Esophagus squamous epithelium (tissue), 5 donors: ENCODE data around the gene SUPT3H. TPM values are rescaled to one million over a fixed set of nuclear protein-coding genes. Genes with fewer than 3 reads are reported as not detected.

Experiments used
- DNase-seq: peaks from one replicate; lab custom pipeline; 2025; lab: John Stamatoyannopoulos, UW
- H3K27ac ChIP-seq, 4 donors: fragments of 200-600 bp; sonication (generic); one replicate each; pipeline ENCODE4 v1.5.1; 2016 to 2019; ENCODE audit warnings: mild to moderate bottlenecking in 1 of 4
- H3K27me3 ChIP-seq, 4 donors: fragments of 200-600 bp; sonication (generic); 1 replicate in 3 of 4; 2 replicates in 1 of 4; pipeline versions ENCODE4 v1.5.1 to v1.6.0; 2017 to 2021; ENCODE audit warnings: antibody characterized with exemption in 1 of 4
- H3K36me3 ChIP-seq, 3 donors: fragments of 200-600 bp; sonication (generic); one replicate each; pipeline ENCODE4 v1.5.1; 2016 to 2019
- H3K4me1 ChIP-seq, 3 donors: fragments of 200-600 bp; sonication (generic); one replicate each; pipeline ENCODE4 v1.5.1; 2017 to 2019
- H3K4me3 ChIP-seq, 4 donors: fragments of 200-600 bp; sonication (generic); 1 replicate in 3 of 4; 2 replicates in 1 of 4; pipeline ENCODE4 v1.5.1; 2016 to 2019; ENCODE audit warnings: mild to moderate bottlenecking in 2 of 4, moderate library complexity in 1 of 4
- H3K9me3 ChIP-seq, 3 donors: fragments of 200-600 bp; sonication (generic); one replicate each; pipeline ENCODE4 v1.5.1; 2016 to 2019
- POLR2A ChIP-seq, 4 donors: fragments of 450-650 bp; IDR thresholded peaks; one replicate each; pipeline ENCODE4 v1.6.1; 2017; ENCODE audit warnings: antibody characterized with exemption in 4 of 4, mild to moderate bottlenecking in 4 of 4, moderate library complexity in 3 of 4
- WGBS, 2 donors: methylation state at CpG; one replicate each; pipeline ENCODE4 v1.1.5; 2018; 5-methylcytosine and 5-hydroxymethylcytosine counted together
- intact Hi-C: fragments of 100-400 bp; cut with DNase I; formaldehyde crosslinking; loops from one replicate; pipeline ENCODE4 v1.15.0; 2022
- total RNA-seq, 4 donors: library from RNA; depleted of rRNA; stranded (reverse); fragments of >200 nt; gene quantifications; one replicate each; pipeline ENCODE4 v1.1.0, GENCODE V29; 2016
- TF ChIP-seq, protein P1 (sequence below), 6 experiments: fragments of 450-650 bp in 4 of 6; fragments of 200-600 bp in 2 of 6; sonication (generic) in 2 of 6; IDR thresholded peaks; one replicate each; pipeline ENCODE4 v1.5.1; 2016 to 2019; ENCODE audit warnings: antibody characterized with exemption in 6 of 6, mild to moderate bottlenecking in 4 of 6, moderate library complexity in 4 of 6
- donor health status: DM: yes; HTN: yes; CAD: no.

The SUPT3H gene
- total RNA-seq, 4 donors from 2014 or later: 3.6 to 10.9 (median 5.3) TPM

GRCh38 chr6:45192556-45192955 lies 185.2 kb downstream of the SUPT3H start:
- Histone ChIP-seq H3K4me1 (no peaks in the 10 kb centered on the region), H3K9me3 (no peaks in the 10 kb centered on the region), H3K36me3 (no peaks in the 10 kb centered on the region), H3K27ac (no peak overlapping the region), H3K27me3 (no peaks in the 10 kb centered on the region), H3K4me3 (no peak overlapping the region)
- intact Hi-C loops: no loop called here
- WGBS, 2 donors: 67% methylated on average over 2 of the region's 2 CpGs
- TF ChIP-seq, protein P1, sequence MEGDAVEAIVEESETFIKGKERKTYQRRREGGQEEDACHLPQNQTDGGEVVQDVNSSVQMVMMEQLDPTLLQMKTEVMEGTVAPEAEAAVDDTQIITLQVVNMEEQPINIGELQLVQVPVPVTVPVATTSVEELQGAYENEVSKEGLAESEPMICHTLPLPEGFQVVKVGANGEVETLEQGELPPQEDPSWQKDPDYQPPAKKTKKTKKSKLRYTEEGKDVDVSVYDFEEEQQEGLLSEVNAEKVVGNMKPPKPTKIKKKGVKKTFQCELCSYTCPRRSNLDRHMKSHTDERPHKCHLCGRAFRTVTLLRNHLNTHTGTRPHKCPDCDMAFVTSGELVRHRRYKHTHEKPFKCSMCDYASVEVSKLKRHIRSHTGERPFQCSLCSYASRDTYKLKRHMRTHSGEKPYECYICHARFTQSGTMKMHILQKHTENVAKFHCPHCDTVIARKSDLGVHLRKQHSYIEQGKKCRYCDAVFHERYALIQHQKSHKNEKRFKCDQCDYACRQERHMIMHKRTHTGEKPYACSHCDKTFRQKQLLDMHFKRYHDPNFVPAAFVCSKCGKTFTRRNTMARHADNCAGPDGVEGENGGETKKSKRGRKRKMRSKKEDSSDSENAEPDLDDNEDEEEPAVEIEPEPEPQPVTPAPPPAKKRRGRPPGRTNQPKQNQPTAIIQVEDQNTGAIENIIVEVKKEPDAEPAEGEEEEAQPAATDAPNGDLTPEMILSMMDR (IDR thresholded peaks at IDR 0.05): no peak
- TF ChIP-seq POLR2A (IDR thresholded peaks at IDR 0.05): no peak
- no peak for DNase-seq

GRCh38 chr6:45191414-45191813 lies 186.3 kb downstream of the SUPT3H start:
- Histone ChIP-seq H3K4me3 (no peak overlapping the region), H3K27ac (no peak overlapping the region), H3K27me3 (no peaks in the 10 kb centered on the region), H3K36me3 (no peaks in the 10 kb centered on the region), H3K4me1 (no peaks in the 10 kb centered on the region), H3K9me3 (no peaks in the 10 kb centered on the region)
- TF ChIP-seq, protein P1 (IDR thresholded peaks at IDR 0.05): no peak
- no peak for TF ChIP-seq POLR2A (IDR thresholded peaks at IDR 0.05)
- 73 to 82% methylated on average over 4 of the region's 4 CpGs for WGBS, 2 donors
- no peak for DNase-seq
- intact Hi-C loops: no loop called here

DNA sequence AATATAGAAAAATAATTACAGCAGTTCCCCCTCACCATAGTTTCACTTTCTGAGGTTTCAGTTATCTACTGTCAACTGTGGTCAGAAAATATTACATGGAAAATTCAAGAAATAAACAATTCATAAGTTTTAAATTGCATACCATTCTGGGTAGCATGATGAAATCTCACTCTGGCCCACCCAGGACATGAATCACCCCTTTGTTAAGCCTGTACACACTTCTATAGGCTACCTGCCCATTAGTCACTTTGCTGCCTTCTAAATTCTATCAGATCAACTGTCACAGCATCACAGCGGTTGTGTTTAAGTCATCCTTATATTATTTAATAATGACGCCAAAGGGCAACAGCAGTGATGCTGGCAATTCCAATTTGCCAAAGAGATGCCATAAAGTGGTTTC lies 189.9 kb downstream of the SUPT3H start:
- 53 to 76% methylated on average over 2 of the region's 2 CpGs for WGBS, 2 donors
- no peak overlapping the region for H3K4me3 ChIP-seq
- no peaks in the 10 kb centered on the region for H3K36me3 ChIP-seq
- no peaks in the 10 kb centered on the region for H3K27me3 ChIP-seq
- no peaks in the 10 kb centered on the region for H3K4me1 ChIP-seq
- intact Hi-C loops: no loop called here
- no peak for TF ChIP-seq POLR2A (IDR thresholded peaks at IDR 0.05)
- TF ChIP-seq, protein P1 (IDR thresholded peaks at IDR 0.05): no peak
- no peaks in the 10 kb centered on the region for H3K9me3 ChIP-seq
- DNase-seq: no peak
- no peak overlapping the region for H3K27ac ChIP-seq

GRCh38 chr6:45185403-45186251 lies 192.1 kb downstream of the SUPT3H start:
- H3K27ac ChIP-seq: no peak overlapping the region
- no peak for DNase-seq
- H3K27me3 ChIP-seq: no peaks in the 10 kb centered on the region
- 76 to 86% methylated on average over 2 of the region's 2 CpGs for WGBS, 2 donors
- H3K9me3 ChIP-seq: no peaks in the 10 kb centered on the region
- H3K4me1 ChIP-seq: no peaks in the 10 kb centered on the region
- TF ChIP-seq POLR2A (IDR thresholded peaks at IDR 0.05): no peak
- TF ChIP-seq, protein P1 (IDR thresholded peaks at IDR 0.05): no peak
- no peaks in the 10 kb centered on the region for H3K36me3 ChIP-seq
- no peak overlapping the region for H3K4me3 ChIP-seq
- intact Hi-C loops: no loop called here

GRCh38 chr6:45184937-45185336 lies 192.8 kb downstream of the SUPT3H start:
- DNase-seq: no peak
- H3K36me3 ChIP-seq: no peaks in the 10 kb centered on the region
- no peaks in the 10 kb centered on the region for H3K9me3 ChIP-seq
- WGBS, 2 donors: 81 to 90% methylated on average over 3 to 4 of the region's 4 CpGs
- intact Hi-C loops: no loop called here
- no peak for TF ChIP-seq POLR2A (IDR thresholded peaks at IDR 0.05)
- TF ChIP-seq, protein P1 (IDR thresholded peaks at IDR 0.05): no peak
- no peaks in the 10 kb centered on the region for H3K27me3 ChIP-seq
- no peak overlapping the region for H3K27ac ChIP-seq
- H3K4me3 ChIP-seq: no peak overlapping the region
- no peaks in the 10 kb centered on the region for H3K4me1 ChIP-seq
